ENCODE data around the gene DNAJA2. TPM values are rescaled to one million over a fixed set of nuclear protein-coding genes. Genes with fewer than 3 reads are reported as not detected.

Gene DNAJA2
- total and polyA plus RNA-seq, 2 of the 8 experiments (the other 6 are each of a cell fraction or from before 2014, with no cell fraction given): 9.4 to 93.8 TPM

DNA sequence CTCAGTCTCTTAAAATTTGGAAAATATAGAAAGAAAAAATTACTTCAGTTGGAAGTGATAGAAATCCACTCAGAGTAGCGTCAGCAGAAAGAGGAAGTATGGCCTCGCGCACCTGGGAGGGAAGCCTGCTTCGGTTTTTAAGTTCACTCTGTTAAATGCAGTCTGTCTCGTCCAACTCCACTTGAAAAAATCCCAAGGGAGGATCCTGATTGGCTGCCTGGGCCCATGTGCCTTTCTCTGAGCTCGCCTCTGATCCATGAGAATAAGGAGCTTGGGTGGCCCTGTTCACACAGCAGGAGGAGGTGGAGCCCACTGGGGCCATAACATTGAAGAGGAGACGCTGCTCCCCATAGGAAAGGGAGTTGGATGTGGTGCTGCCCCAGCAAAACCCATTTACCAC is 40.7 kb downstream of the DNAJA2 start (continued):
- TF ChIP-seq KDM4A (IDR thresholded peaks at IDR 0.05; ENCODE audit: low read depth, low read length, severe bottlenecking) (no peak), CHD2 (IDR thresholded peaks at IDR 0.05; ENCODE audit: low read length) (no peak), BRCA1 (IDR thresholded peaks at IDR 0.05; ENCODE audit: low read depth, low read length) (no peak), SP2 (IDR thresholded peaks at IDR 0.05; ENCODE audit: low read length) (no peak), SIN3A (conservative IDR thresholded peaks at IDR 0.05 in 1 of 2, IDR thresholded peaks at IDR 0.05 in 1 of 2; ENCODE audit: low read depth in 1 of 2, low read length in 2 of 2) (no peak), POLR2AphosphoS5 (IDR thresholded peaks at IDR 0.05; ENCODE audit: low read depth, low read length) (peak; percentile 47; the same call in 1 of the 2 replicates), SAP30 (IDR thresholded peaks at IDR 0.05; ENCODE audit: insufficient read depth, insufficient replicate concordance, low read length) (no peak), SP1 (IDR thresholded peaks at IDR 0.05; ENCODE audit: low read depth, low read length) (0 out of 2 replicates have a peak, but pooled peaks have one; percentile 24), PHF8 (conservative IDR thresholded peaks at IDR 0.05; ENCODE audit: low read depth, low read length) (no peak), SUZ12 (IDR thresholded peaks at IDR 0.05; ENCODE audit: low read length) (no peak)

Measured in H1 (cell line).